OCI-LY3 (cell line): ENCODE results near the gene SH3PXD2A.

Source experiments
- H2AFZ ChIP-seq: fragments of 200-600, 300-600 bp; shearing (Covaris generic); 2 replicates; pipeline ENCODE4 v1.6.0; 2014; ENCODE audit warnings: antibody characterized with exemption, low read depth, low read length
- H3K27ac ChIP-seq: fragments of 200-600, 300-600 bp; sonication (generic); 2 replicates; pipeline ENCODE4 v1.5.1; 2014; ENCODE audit warnings: mild to moderate bottlenecking, low read length, moderate library complexity, mixed read lengths
- H3K27me3 ChIP-seq: fragments of 200-600, 300-600 bp; sonication (generic); 2 replicates; pipeline ENCODE4 v1.6.1; 2014; ENCODE audit warnings: low read depth, low read length, mixed read lengths
- H3K36me3 ChIP-seq: fragments of 200-600, 300-600 bp; sonication (generic); replicated peaks from 2 replicates; pipeline ENCODE3; 2014; ENCODE audit warnings: low read depth, low read length, mixed read lengths
- H3K4me1 ChIP-seq: fragments of 300-600, 200-600 bp; sonication (generic); 2 replicates; pipeline ENCODE4 v1.6.1; 2014; ENCODE audit warnings: low read length, mixed read lengths
- H3K4me2 ChIP-seq: fragments of 200-600, 300-600 bp; sonication (generic); 2 replicates; pipeline ENCODE4 v1.6.1; 2014; ENCODE audit warnings: low read length, mixed read lengths
- H3K4me3 ChIP-seq: fragments of 300-600, 200-600 bp; sonication (generic); 2 replicates; pipeline ENCODE4 v1.5.1; 2014; ENCODE audit warnings: antibody characterized with exemption, mild to moderate bottlenecking, low read length, moderate library complexity
- H3K79me2 ChIP-seq: fragments of 300-600, 200-600 bp; shearing (Covaris generic); 2 replicates; pipeline ENCODE4 v1.6.1; 2014; ENCODE audit warnings: mild to moderate bottlenecking, low read length, mixed read lengths
- H3K9ac ChIP-seq: fragments of 300-600, 200-600 bp; shearing (Covaris generic); 2 replicates; pipeline ENCODE4 v1.6.0; 2014; ENCODE audit warnings: mild to moderate bottlenecking, low read length, moderate library complexity
- H3K9me3 ChIP-seq: fragments of 200-600, 300-600 bp; shearing (Covaris generic); 2 replicates; pipeline ENCODE4 v1.6.1; 2014; ENCODE audit warnings: low read length, mixed read lengths; ENCODE audit not compliant: insufficient read depth
- H4K20me1 ChIP-seq: fragments of 200-600, 300-600 bp; sonication (generic); 2 replicates; pipeline ENCODE4 v1.6.1; 2016; ENCODE audit warnings: low read length, mixed read lengths; ENCODE audit not compliant: insufficient read depth
- CTCF ChIP-seq: fragments of 200-600, 300-600 bp; sonication (generic); IDR thresholded peaks from 2 replicates; pipeline ENCODE4 v1.5.1; 2014; ENCODE audit warnings: antibody characterized with exemption, low read length, low read depth
- EZH2phosphoT487 ChIP-seq: fragments of 200-600 bp; shearing (Covaris generic); IDR thresholded peaks from 2 replicates; pipeline ENCODE4 v1.6.1; 2018; ENCODE audit warnings: antibody characterized with exemption, mixed run types, low read depth

SH3PXD2A gene

GRCh38 chr10:103602028-103602851, 253.1 kb downstream of the SH3PXD2A start:
- Histone ChIP-seq H3K79me2 (no peaks in the 10 kb centered on the region), H4K20me1 (no peaks in the 10 kb centered on the region), H3K27ac (no peak overlapping the region), H3K4me2 (no peak overlapping the region), H3K27me3 (no peaks in the 10 kb centered on the region), H3K36me3 (peaks cover 7% of the 10 kb centered on the region), H3K4me1 (no peaks in the 10 kb centered on the region), H3K9ac (no peak overlapping the region), H2AFZ (no peak overlapping the region), H3K4me3 (no peak overlapping the region), H3K9me3 (no peaks in the 10 kb centered on the region)
- TF ChIP-seq EZH2phosphoT487 (no peak), CTCF (no peak)

GRCh38 chr10:103600956-103601569, 254.3 kb downstream of the SH3PXD2A start:
- Histone ChIP-seq H3K4me2 (no peak overlapping the region), H2AFZ (no peak overlapping the region), H3K9me3 (no peaks in the 10 kb centered on the region), H3K79me2 (no peaks in the 10 kb centered on the region), H3K27me3 (no peaks in the 10 kb centered on the region), H3K36me3 (peaks cover 7% of the 10 kb centered on the region), H4K20me1 (no peaks in the 10 kb centered on the region), H3K27ac (no peak overlapping the region), H3K4me3 (no peak overlapping the region), H3K4me1 (no peaks in the 10 kb centered on the region), H3K9ac (no peak overlapping the region)
- TF ChIP-seq EZH2phosphoT487 (no peak), CTCF (no peak)

GRCh38 chr10:103600325-103600724, 255.1 kb downstream of the SH3PXD2A start:
- Histone ChIP-seq H3K27ac (no peak overlapping the region), H3K9me3 (no peaks in the 10 kb centered on the region), H4K20me1 (no peaks in the 10 kb centered on the region)

More at GRCh38 chr10:103600325-103600724, 255.1 kb downstream of the SH3PXD2A start:
- no peak for TF ChIP-seq CTCF
- TF ChIP-seq EZH2phosphoT487 = no peak
- Histone ChIP-seq H3K9ac (no peak overlapping the region), H2AFZ (no peak overlapping the region), H3K4me3 (no peak overlapping the region), H3K79me2 (no peaks in the 10 kb centered on the region), H3K36me3 (no peaks in the 10 kb centered on the region), H3K27me3 (no peaks in the 10 kb centered on the region), H3K4me2 (no peak overlapping the region), H3K4me1 (no peaks in the 10 kb centered on the region)
